Prostate gland (tissue), 2 donors: ENCODE measurements around the gene AACS. TPM values are rescaled to one million over a fixed set of nuclear protein-coding genes. Genes with fewer than 3 reads are reported as not detected.

Experiments used
- DNase-seq: peaks from one replicate; pipeline ENCODE4 v3.0.0-alpha.2; 2019; ENCODE audit warnings: low spot score
- H3K27ac ChIP-seq, 2 donors: fragments of 200-600 bp; sonication (generic); 2 replicates each; pipeline ENCODE4 v1.5.1; 2017 to 2019
- H3K27me3 ChIP-seq: fragments of 200-600 bp; sonication (generic); replicated peaks from 2 replicates; pipeline ENCODE4 v1.5.1; 2019; ENCODE audit not compliant: insufficient read depth
- H3K36me3 ChIP-seq, 2 donors: fragments of 200-600 bp; sonication (generic); 1 replicate in 1 of 2; 2 replicates in 1 of 2; pipeline versions ENCODE4 v1.5.1 to v1.8.1; 2017 to 2019
- H3K4me1 ChIP-seq: fragments of 200-600 bp; sonication (generic); replicated peaks from 2 replicates; pipeline ENCODE4 v1.5.1; 2019
- H3K4me3 ChIP-seq, 2 donors: fragments of 200-600 bp; sonication (generic); 2 replicates each; pipeline ENCODE4 v1.5.1; 2017 to 2019
- H3K9me3 ChIP-seq: fragments of 200-600 bp; sonication (generic); 2 replicates; pipeline ENCODE4 v1.5.1; 2017
- POLR2A ChIP-seq: fragments of 450-650 bp; IDR thresholded peaks from one replicate; pipeline ENCODE4 v1.6.1; 2016; ENCODE audit warnings: antibody characterized with exemption, mild to moderate bottlenecking
- POLR2AphosphoS5 ChIP-seq: sonication (generic); formaldehyde crosslinking; IDR thresholded peaks from one replicate; pipeline ENCODE4 v1.6.1; 2017; ENCODE audit warnings: antibody characterized with exemption
- WGBS: methylation state at CpG from one replicate; pipeline ENCODE4 v1.1.5; 2018; 5-methylcytosine and 5-hydroxymethylcytosine counted together
- intact Hi-C: fragments of 100-400 bp; cut with DNase I; formaldehyde crosslinking; loops from one replicate; pipeline ENCODE4 v1.14.2; 2022
- total RNA-seq, 2 donors: library from RNA; depleted of rRNA; stranded (reverse); fragments of >200 nt; gene quantifications; one replicate each; pipeline ENCODE4 v1.1.0, GENCODE V29; 2016
- TF ChIP-seq, protein P1 (sequence below), 4 experiments: fragments of 200-600 bp in 2 of 4; fragments of 450-650 bp in 2 of 4; sonication (generic) in 2 of 4; IDR thresholded peaks; 1 replicate in 3 of 4; 2 replicates in 1 of 4; pipeline ENCODE4 v1.5.1; 2016 to 2019; ENCODE audit warnings: antibody characterized with exemption in 4 of 4, mild to moderate bottlenecking in 2 of 4, moderate library complexity in 2 of 4

Gene AACS
- total RNA-seq, 2 donors from 2014 or later = 20.4 to 21.0 TPM

DNA sequence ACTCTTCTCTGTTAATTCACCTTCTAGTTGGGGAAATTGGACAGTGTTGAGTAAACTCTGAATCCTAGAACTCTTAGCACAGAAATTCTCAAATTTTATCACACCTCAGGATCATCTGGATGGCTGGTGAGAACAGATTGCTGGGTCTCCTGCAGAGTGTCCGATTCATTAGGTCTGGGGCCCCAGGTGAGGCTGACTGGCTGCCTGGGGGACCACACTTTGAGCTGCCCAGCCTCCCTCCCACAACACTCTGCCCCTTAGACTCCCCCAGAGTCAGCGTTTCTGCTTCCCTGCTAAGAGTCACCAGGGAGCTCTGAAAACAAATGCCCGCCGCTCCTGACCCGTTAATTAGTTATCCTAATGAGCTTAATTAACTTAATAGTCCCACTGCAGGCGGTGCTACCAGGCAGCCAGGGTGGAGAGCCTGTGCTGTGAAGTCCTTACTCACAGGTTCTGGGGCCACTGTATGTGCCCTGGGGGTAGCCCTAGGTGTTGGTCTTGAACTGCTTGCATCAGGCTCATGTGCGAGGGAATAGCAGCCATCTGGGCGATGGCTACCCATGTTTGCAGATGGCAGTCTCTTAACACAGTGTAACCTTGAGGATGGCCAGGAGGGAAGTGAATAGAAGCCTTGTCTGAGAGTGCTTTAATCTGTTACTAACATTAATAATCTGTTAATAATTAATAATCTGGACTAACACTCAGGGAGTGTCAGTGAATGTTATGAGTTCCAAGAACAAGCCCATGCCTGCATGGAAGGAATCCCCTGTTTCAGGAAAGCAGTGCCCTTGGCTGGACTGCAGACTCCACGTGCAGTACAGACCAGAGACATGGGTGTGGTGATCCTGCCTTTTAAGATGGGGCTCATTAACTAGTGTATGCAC, 35.6 kb downstream of the AACS start:
- Histone ChIP-seq H3K9me3 (no peaks in the 10 kb centered on the region), H3K27me3 (no peaks in the 10 kb centered on the region), H3K27ac (no peak overlapping the region), H3K36me3 (no peaks in the 10 kb centered on the region), H3K4me1 (no peaks in the 10 kb centered on the region), H3K4me3 (no peak overlapping the region)
- no peak for DNase-seq
- no peak for TF ChIP-seq POLR2A
- TF ChIP-seq, protein P1, sequence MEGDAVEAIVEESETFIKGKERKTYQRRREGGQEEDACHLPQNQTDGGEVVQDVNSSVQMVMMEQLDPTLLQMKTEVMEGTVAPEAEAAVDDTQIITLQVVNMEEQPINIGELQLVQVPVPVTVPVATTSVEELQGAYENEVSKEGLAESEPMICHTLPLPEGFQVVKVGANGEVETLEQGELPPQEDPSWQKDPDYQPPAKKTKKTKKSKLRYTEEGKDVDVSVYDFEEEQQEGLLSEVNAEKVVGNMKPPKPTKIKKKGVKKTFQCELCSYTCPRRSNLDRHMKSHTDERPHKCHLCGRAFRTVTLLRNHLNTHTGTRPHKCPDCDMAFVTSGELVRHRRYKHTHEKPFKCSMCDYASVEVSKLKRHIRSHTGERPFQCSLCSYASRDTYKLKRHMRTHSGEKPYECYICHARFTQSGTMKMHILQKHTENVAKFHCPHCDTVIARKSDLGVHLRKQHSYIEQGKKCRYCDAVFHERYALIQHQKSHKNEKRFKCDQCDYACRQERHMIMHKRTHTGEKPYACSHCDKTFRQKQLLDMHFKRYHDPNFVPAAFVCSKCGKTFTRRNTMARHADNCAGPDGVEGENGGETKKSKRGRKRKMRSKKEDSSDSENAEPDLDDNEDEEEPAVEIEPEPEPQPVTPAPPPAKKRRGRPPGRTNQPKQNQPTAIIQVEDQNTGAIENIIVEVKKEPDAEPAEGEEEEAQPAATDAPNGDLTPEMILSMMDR (IDR thresholded peaks at IDR 0.05) = no peak
- TF ChIP-seq POLR2AphosphoS5 = no peak
- 74% methylated on average over 9 of the region's 9 CpGs for WGBS
- intact Hi-C loops = no loop called here

DNA sequence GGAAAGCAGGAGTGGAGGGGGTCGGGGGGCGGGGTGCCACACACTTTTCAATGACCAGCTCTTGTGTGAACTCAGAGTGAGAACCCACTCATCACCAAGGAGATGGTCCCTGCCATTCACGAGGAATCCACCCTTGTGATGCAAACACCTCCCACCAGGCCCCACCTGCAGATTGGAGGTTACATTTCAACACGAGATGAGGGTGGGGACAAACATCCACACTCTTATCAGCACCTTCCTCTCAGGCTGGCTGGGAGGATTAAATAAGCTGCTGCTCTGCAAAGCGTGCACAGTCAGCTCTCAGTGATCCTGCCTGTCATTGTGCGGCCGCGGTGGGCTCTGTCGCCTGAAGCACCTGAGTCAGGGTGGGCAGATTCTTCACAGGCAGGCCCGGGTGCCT, 39.7 kb downstream of the AACS start:
- Histone ChIP-seq H3K9me3 (no peaks in the 10 kb centered on the region), H3K27ac (no peak overlapping the region), H3K4me3 (no peak overlapping the region), H3K4me1 (no peaks in the 10 kb centered on the region), H3K27me3 (no peaks in the 10 kb centered on the region), H3K36me3 (no peaks in the 10 kb centered on the region)
- 88% methylated on average over 10 of the region's 10 CpGs for WGBS
- no peak for TF ChIP-seq POLR2AphosphoS5
- TF ChIP-seq, protein P1 (IDR thresholded peaks at IDR 0.05) = no peak
- TF ChIP-seq POLR2A = no peak
- DNase-seq = no peak
- intact Hi-C loops = no loop called here

DNA sequence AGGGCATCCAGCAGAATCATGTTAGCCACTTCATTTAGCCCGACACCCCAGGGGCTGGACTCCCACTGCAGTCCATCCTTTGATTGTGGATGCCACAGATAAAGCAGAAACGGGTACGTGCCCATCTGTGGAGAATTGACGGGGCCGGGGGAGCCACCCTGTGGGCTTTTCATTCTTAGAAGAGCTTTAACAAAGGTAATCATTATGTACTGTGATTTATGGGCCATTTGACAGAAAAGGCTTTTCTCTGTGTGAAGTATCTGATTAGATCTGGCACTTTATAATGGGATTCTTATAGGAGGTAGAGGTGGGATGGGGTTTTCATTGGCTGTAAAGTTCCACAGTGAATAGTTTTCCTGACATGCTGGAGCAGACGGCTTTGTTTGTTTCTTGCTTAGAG, 40.4 kb downstream of the AACS start:
- no peaks in the 10 kb centered on the region for H3K36me3 ChIP-seq
- TF ChIP-seq POLR2AphosphoS5 (no peak), POLR2A (no peak)
- TF ChIP-seq, protein P1 (IDR thresholded peaks at IDR 0.05) = no peak
- H3K9me3 ChIP-seq = no peaks in the 10 kb centered on the region
- no peak for DNase-seq
- WGBS = 80% methylated on average over 6 of the region's 6 CpGs
- no peak overlapping the region for H3K27ac ChIP-seq
- no peaks in the 10 kb centered on the region for H3K27me3 ChIP-seq
- intact Hi-C loops = no loop called here
- no peak overlapping the region for H3K4me3 ChIP-seq
- no peaks in the 10 kb centered on the region for H3K4me1 ChIP-seq

DNA sequence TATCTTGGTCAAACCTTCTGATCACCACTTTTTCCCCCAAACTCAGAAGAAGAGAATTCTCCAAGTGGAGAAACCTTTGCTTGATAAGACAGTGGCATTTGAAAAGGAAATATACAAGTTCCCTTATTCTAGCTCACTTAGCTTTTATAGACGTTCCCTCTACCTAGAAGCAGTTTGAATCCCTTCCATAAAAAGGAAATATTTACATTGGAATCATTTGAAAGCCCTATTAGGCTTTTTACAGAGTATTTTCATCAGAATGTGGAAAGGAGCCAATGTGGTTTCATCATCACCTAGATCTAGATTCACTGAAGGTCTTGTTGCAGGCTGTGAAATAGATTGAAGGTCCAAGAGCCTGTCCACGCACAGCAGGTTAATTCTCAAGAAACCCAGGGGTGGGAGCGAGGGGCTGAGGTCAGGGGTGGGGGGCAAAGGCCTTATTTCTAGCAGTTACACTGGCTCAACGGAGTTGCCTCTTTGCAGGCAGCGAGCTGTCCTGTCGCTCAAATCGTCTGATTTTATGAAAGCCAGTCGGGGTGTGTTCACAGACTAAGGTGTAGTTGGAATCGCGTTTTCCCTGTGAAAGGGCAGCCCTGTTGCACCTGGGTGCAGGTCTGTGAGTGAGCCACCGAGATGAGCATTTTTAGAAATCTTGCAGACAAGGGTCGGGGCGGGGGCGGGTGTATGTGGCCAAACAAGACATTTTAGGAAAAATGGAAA, 45.6 kb downstream of the AACS start:
- DNase-seq = peak; percentile 54
- intact Hi-C loops = no loop called here
- no peaks in the 10 kb centered on the region for H3K4me1 ChIP-seq
- WGBS = 67% methylated on average over 14 of the region's 14 CpGs
- H3K27me3 ChIP-seq = no peaks in the 10 kb centered on the region
- no peak overlapping the region for H3K4me3 ChIP-seq
- TF ChIP-seq POLR2A (no peak), POLR2AphosphoS5 (peak; percentile 89)
- TF ChIP-seq, protein P1 (IDR thresholded peaks at IDR 0.05) = no peak
- H3K27ac ChIP-seq = no peak overlapping the region
- H3K9me3 ChIP-seq = no peaks in the 10 kb centered on the region
- peaks cover 0 to 3% of the 10 kb centered on the region in 2 donors for H3K36me3 ChIP-seq
